G401 (cell line): ENCODE data around the gene SRGAP2B. TPM values are rescaled to one million over a fixed set of nuclear protein-coding genes. Genes with fewer than 3 reads are reported as not detected.
"Not testable (repeated sequence)": the region's sequence is repeated elsewhere in the genome, so short reads cannot be mapped to it uniquely, and the experiment has no call there.

Source experiments
- DNase-seq: peaks from one replicate; pipeline ENCODE4 v3.0.0-alpha.2; 2015; ENCODE audit warnings: low spot score
- in situ Hi-C: cut with HindIII; loops from 2 replicates; pipeline ENCODE4 v1.10.0; 2016; ENCODE audit warnings: low sequenced_read_pairs, mixed read lengths
- total RNA-seq: library from RNA; depleted of rRNA; stranded (reverse); fragments of >200 nt; shearing (Covaris generic); gene quantifications from 2 replicates; pipeline ENCODE4 v1.2.3, GENCODE V29; 2014; rRNA removed

SRGAP2B gene
- 8.6 and 17.5 TPM in 2 replicates for total RNA-seq

GRCh38 chr1:145095284-145096057 is at the start of gene SRGAP2B, which contains the start of gene FAM72D:
Gene SRGAP2B (minus strand): TSS chr1:145095328. CDS start chr1:145092901, 2,427 bp downstream.
Gene FAM72D (plus strand): TSS chr1:145095974. CDS start chr1:145096848, 874 bp downstream.
- DNase-seq, in situ Hi-C loops: not testable (repeated sequence)

DNA sequence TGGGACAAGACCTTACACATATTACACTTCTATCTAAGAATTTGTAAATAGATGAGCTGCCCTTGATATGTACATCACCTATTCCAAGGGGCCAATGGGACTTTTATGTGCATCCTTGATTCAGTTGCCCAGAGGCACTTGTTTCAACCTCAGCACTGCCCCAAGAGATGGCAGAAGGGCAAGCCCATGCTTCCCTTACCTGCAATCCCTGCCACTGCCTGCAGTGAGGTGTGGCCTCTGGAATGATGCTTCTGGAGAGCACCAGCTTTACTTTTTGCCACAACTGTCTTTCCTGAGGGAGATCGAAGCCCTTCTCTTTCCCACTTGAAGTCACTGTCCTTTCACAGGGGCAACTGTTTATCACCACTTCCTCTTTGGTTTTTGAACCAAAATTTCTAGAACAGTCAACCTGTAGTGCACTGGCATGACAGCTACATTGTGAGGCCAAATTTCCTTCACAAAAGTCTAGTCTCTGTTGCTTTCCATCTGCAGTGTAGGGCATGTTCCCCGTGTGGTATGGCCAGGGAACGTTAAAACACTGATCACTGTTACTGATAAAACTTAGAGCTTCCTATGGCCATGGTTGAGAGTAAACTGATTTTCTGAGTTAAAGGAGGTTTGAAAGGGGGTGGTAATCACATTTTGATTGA is 49.3 kb upstream of the SRGAP2B start:
- DNase-seq, in situ Hi-C loops: not testable (repeated sequence)

GRCh38 chr1:145140549-145140948 is 45.4 kb upstream of the SRGAP2B start:
- in situ Hi-C loops, DNase-seq: not testable (repeated sequence)

- DNase-seq, in situ Hi-C loops: not testable (repeated sequence)
Observed at GRCh38 chr1:145134476-145134875, 39.3 kb upstream of the SRGAP2B start.

DNA sequence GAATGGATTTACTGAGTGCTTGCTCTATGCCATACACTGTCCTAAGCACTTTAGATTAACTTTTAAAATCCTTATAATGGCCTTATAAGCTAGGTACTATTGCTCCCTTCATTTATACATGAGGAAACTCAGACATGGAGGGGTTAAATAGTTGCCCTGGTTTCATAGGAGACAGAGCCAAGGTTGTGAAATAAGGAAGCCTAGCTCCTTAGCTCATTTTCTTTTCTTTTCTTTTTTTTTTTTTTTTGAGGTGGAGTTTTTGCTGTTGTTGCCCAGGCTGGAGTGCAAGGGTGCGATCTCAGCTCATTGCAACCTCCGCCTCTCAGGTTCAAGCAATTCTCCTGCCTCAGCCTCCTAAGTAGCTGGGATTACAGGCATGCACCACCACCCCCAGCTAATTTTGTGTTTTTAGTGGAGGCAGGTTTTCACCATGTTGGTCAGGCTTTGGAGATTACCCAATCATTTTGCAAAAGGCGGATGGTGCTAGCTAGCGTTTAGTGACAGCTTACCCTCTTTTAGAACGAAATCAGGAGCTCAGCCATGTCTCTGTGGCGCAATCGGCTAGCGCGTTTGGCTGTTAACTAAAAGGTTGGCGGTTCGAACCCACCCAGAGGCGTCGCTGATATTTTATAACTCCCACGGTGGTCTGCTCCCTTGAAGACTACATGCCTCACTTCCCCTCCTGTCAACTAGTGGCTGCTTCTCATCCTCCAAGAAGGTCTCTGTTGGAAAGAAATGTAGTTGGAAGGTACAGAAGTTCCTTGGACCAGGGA is 33.8 kb upstream of the SRGAP2B start:
- DNase-seq, in situ Hi-C loops: not testable (repeated sequence)

DNA sequence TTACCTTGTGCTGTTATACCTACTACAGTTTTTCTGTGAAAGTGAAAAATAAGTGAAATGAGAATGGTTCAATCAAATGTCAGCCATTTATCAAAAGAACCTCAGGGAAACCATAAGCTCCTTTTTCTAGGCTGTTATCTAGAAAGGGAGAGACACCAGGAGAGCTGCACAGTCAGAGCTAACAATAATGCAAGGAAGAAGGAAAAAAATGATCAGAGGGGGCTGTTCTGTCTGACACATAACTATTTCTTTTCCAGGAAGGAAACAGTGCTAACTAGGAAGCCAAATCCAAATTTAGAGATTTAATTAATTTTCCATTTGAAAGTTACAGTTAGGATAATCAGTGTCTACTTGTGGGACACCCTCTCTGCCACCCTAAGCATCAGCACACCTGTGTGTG is 32.0 kb upstream of the SRGAP2B start:
- DNase-seq, in situ Hi-C loops: not testable (repeated sequence)

DNA sequence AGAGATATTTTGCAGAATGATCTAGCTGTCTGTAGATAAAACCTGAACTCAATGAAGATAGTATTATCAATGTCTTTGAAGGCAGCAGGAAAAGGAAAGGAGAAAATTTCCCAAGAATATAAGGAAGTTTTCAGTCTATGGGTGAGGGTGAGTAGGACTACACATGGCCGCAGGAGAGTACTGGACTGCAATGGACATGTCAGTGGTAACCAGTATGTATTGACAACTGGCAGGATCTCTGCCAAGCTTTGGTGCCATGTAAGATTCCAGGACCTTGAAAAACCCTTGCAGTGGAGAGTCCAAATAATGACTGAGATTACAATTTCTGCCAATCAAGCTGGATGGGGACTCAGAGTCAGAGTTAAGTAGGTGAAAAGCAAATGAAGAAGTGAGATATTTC is 30.0 kb upstream of the SRGAP2B start:
- in situ Hi-C loops, result not testable (repeated sequence)

DNA sequence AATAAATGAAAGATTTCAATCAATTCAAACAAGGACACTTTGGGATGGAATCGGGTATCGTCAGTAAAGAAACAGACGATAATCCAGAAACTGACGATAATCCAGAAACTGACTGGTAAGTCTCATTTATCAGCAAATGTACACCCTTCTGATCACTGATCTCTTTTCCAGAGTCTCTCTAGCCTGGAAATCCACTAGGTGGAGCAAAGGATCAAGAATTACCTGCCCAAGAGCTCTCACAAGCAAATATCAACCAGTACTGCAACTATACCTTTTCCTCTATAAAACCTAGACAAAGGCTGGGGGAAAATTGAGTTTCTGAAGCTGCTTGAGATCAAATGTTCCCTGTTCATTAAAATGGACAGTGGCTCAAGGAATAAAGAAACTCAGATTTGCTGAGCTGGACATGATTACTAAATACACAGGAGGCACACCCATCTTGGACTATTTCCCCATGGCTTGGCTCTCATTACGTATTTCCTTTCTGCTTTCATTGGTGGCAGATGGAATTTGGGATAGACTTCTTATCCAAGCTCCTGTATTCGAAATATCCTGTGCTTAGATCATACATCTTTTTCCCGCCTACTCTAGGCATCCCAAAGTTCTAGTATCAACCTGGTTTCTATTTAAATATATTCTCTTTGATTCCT is 29.0 kb upstream of the SRGAP2B start:
- DNase-seq, in situ Hi-C loops: not testable (repeated sequence)

More for the DNA sequence above, 30.0 kb upstream of the SRGAP2B start:
- DNase-seq, result not testable (repeated sequence)

GRCh38 chr1:145123062-145123395 is 27.9 kb upstream of the SRGAP2B start:
- in situ Hi-C loops, DNase-seq: not testable (repeated sequence)

DNA sequence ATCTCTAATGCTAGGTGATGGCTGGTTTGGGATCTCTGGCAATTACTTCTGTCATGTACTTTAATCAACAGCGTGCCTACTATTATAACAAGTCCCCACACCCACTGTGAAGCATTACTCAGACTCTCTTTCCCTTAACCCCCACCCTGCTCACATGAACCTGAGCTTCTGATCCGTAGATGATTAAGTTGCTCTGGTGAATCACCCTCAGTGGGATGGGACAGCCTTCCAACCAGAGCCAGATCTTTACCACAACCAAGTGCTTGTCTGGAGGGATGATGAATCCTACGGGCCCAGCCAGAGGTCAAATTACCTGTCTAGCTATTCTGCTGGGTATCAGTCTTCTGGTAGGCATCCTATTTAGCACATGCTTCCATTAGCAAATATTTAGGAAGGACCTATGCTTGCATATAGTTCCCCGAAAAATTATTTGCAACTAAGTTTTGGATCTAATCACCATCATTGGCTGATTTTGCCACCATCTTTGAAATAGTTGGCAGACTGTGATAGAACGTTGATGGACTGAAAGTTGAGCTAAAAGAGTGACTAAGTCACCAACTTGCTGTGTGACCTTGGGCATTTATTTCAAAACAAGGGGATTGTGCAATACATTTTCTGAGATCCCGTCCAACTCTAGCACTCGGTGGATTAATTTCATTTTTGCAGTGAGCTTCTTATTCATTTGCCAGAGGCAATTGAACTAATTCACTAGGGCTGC is 27.4 kb upstream of the SRGAP2B start:
- in situ Hi-C loops, DNase-seq: not testable (repeated sequence)

DNA sequence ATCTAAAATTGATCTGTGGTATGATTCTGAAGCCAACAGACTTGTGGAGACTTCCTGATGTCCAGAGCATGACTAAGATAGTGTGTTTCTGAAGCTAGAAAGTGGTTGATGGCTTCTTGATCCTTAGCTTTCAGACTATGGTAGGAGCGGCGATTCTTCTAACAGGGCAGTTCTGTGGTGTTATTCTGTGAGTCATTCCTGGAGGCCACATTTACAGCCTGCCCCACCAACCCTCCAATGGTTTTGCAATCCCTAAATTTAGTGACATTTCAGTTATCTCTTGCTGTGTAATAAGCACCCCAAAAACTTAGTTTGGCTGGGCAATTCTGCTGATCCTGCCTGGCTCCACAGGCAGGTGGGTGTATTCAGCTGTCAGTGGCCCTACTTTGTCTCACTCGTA is 24.7 kb upstream of the SRGAP2B start:
- in situ Hi-C loops, DNase-seq: not testable (repeated sequence)

DNA sequence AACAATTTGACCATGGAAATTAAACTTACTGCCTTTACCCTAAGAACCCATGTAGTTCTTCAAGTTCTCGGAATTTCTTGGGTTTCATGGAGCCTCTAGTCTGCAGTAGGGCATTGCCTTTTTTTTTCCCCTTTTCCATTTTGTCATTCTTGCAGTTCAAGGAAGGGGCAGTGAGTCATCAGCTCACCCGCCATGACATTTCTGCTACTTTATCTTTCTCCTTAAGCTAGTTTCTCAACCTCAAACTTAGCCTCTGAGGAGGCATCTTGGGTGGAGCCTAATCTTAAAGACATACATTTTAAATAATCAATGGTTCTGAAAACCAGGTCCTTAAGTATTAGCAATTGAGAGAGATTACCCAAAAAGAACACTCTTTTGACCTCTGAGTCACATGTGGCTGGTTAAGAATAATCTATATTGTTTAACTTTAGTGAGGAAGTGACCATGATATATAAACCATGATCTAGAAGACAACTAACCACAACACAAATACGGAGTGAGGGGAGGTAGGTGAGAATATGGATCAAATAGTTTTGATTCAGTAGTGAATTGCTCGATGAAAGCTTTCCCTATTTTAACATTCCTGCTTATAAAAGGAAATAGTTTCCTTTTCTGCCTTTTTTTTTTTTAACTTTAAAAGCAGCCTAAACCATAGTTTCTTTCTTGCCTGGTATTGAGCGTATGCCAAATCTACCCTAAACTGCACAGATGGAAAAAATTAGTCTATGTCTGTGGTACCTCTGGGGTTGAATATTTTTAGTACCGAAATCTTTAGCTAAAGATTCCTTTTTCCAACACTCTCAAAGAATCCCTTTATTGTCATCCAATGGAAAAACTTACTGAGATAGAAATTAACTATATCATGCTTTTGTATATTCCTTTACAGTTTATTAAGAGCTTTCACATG is 20.7 kb upstream of the SRGAP2B start:
- DNase-seq, in situ Hi-C loops: not testable (repeated sequence)

DNA sequence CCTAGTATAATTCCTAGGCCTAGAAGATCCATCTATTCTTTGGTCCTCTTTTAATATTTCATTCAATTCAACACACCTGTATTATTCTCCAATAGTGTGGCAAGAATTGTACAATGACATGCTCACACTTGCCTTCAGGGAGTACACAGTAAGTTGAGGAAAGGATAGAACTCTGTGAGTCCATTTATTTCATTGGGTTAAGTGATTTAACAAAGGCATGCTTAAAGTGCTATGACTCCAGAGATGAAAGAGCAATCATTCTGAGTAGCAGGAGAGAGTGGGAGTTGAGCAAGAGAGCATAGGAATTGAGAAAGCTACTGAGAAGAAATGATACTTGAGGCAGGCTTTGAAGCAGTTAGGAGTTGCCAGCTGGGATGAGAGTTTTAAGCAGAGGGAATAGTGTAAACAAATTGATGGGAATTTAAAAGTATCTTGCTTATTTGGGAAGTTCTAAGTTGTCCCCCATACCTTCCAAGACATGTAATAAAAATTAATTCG is 19.5 kb upstream of the SRGAP2B start:
- DNase-seq, in situ Hi-C loops: not testable (repeated sequence)

DNA sequence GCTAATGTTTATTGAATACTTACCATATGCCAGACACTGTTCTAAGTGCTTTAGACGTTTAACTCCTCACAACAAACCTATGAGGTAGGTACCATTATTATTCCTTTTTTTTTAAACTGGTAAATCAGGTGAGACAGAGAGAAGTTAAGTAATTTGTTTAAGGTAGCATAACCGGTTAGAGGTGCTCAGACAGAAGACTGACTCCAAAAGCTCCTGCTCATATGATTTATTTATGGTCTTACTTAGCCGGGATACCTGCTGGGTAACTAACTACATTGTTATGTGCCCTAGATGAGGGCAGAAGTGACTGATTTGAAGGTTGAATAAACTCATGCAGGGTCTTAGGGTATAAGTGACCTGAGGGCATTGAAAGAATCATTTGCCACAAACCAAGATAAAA is 17.6 kb upstream of the SRGAP2B start:
- in situ Hi-C loops, DNase-seq: not testable (repeated sequence)

DNA sequence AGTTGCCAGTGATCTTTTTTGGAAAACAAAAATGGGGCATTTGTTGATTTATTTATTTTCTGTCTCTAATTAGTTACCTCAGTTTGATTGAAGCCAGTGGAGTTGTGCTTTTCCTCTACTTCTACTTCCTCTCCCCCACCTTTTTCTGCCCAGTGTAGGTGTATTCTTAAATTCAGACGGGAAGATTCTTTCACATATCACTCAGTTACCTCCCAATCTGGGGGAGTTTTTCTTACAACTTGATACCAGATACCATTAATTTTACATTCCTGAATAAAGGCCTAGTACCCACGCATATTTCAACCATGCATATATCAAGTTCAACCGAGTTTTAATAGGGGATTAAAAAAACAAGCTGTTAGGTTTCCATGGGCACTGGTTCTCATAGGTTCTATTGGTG is 16.5 kb upstream of the SRGAP2B start:
- in situ Hi-C loops, DNase-seq: not testable (repeated sequence)

GRCh38 chr1:145103294-145103693 is 8.2 kb upstream of the SRGAP2B start:
- DNase-seq, in situ Hi-C loops: not testable (repeated sequence)

DNA sequence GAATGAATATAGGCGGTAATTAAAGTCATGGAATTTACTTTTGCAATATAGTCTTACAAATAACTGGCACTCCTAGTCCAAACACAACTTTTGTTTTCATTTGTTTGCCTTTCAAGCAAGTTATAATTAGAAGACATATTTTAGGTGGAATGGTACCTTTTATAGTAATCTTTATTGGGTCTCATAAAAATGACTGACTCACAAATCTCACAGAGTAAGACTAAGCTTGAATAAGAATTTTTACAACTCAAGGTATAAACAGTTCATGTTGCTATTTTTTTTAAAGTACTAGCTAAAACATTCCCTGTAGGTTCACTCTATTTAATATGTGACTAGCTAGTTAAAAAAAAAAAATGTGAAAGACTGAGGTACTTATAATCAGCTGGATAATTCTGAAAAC is 6.6 kb upstream of the SRGAP2B start:
- in situ Hi-C loops, DNase-seq: not testable (repeated sequence)
